HEK293 (cell line): ENCODE data around the gene FHL3.

Experiments used
- CTCF ChIA-PET: fragments of 350-600 bp; formaldehyde crosslinking; extraction: SDS; loops from one replicate; lab custom pipeline; 2021; ENCODE audit warnings: antibody characterized with exemption; lab: Yijun Ruan, JAX
- POLR2A ChIA-PET: fragments of 300-600 bp; formaldehyde crosslinking; extraction: SDS; loops from one replicate; lab custom pipeline; 2020; ENCODE audit warnings: antibody characterized with exemption, inconsistent platforms; lab: Yijun Ruan, JAX
- H3K27ac ChIP-seq: fragments of 200-500 bp; sonication (Bioruptor generic); 2 replicates; pipeline ENCODE4 v1.5.1; 2014; ENCODE audit warnings: low read depth, low read length, control low read depth, inconsistent platforms; ENCODE audit errors: extremely low read depth
- H3K36me3 ChIP-seq, 2 experiments: fragments of 200-500 bp in 1 of 2; sonication (Bioruptor generic) in 1 of 2; 1 replicate in 1 of 2; 2 replicates in 1 of 2; pipeline ENCODE4 v1.5.1; 2014 to 2017; ENCODE audit warnings: inconsistent platforms in 2 of 2, low read length in 2 of 2; ENCODE audit not compliant: control insufficient read depth in 2 of 2, insufficient read depth in 1 of 2
- H3K4me1 ChIP-seq: fragments of 200-500 bp; sonication (Bioruptor generic); 2 replicates; pipeline ENCODE4 v1.5.1; 2014; ENCODE audit warnings: mild to moderate bottlenecking, low read length, inconsistent platforms; ENCODE audit not compliant: control insufficient read depth, insufficient read depth
- H3K4me3 ChIP-seq: 2 replicates; pipeline ENCODE4 v1.5.1; 2011; ENCODE audit warnings: low read depth, mild to moderate bottlenecking, control low read depth, low read length, moderate library complexity
- H3K9me3 ChIP-seq: fragments of 200-500 bp; sonication (Bioruptor generic); 2 replicates; pipeline ENCODE4 v1.5.1; 2014; ENCODE audit warnings: low read depth, low read length, inconsistent platforms; ENCODE audit not compliant: control insufficient read depth, insufficient read depth
- ATF2 ChIP-seq: fragments of 450-650 bp; formaldehyde crosslinking; IDR thresholded peaks from 2 replicates; pipeline ENCODE4 v1.5.1; 2016; ENCODE audit warnings: missing biosample characterization, missing genetic modification characterization, low read depth
- EGR2 ChIP-seq: fragments of 450-650 bp; formaldehyde crosslinking; IDR thresholded peaks from 2 replicates; pipeline ENCODE4 v1.5.1; 2016; ENCODE audit warnings: low read depth, missing biosample characterization, missing genetic modification characterization
- IKZF3 ChIP-seq: fragments of 450-650 bp; IDR thresholded peaks from 2 replicates; pipeline ENCODE4 v1.5.0; 2018; ENCODE audit warnings: missing biosample characterization, mild to moderate bottlenecking, missing genetic modification characterization, moderate library complexity
- INSM2 ChIP-seq: fragments of 450-650 bp; formaldehyde crosslinking; IDR thresholded peaks from 2 replicates; pipeline ENCODE4 v1.5.1; 2016; ENCODE audit warnings: missing biosample characterization, missing genetic modification characterization
- KLF17 ChIP-seq: fragments of 450-650 bp; formaldehyde crosslinking; IDR thresholded peaks from 2 replicates; pipeline ENCODE4 v1.5.1; 2016; ENCODE audit warnings: missing biosample characterization, missing genetic modification characterization
- MYNN ChIP-seq: fragments of 450-650 bp; formaldehyde crosslinking; IDR thresholded peaks from 2 replicates; pipeline ENCODE4 v1.5.1; 2016; ENCODE audit warnings: missing biosample characterization, missing genetic modification characterization, borderline replicate concordance
- MZF1 ChIP-seq: fragments of 450-650 bp; formaldehyde crosslinking; IDR thresholded peaks from 2 replicates; pipeline ENCODE4 v1.5.1; 2017; ENCODE audit warnings: missing biosample characterization, missing genetic modification characterization, borderline replicate concordance
- PATZ1 ChIP-seq: fragments of 450-650 bp; formaldehyde crosslinking; IDR thresholded peaks from 2 replicates; pipeline ENCODE4 v1.5.1; 2016; ENCODE audit warnings: missing biosample characterization, missing genetic modification characterization
- PRDM1 ChIP-seq: fragments of 450-650 bp; formaldehyde crosslinking; IDR thresholded peaks from 2 replicates; pipeline ENCODE4; 2016; ENCODE audit warnings: missing biosample characterization, missing genetic modification characterization
- SALL2 ChIP-seq: fragments of 450-650 bp; formaldehyde crosslinking; IDR thresholded peaks from 2 replicates; pipeline ENCODE4 v1.5.0; 2017; ENCODE audit warnings: missing biosample characterization, mild to moderate bottlenecking, missing genetic modification characterization, borderline replicate concordance
- SP2 ChIP-seq: fragments of 450-650 bp; formaldehyde crosslinking; IDR thresholded peaks from 2 replicates; pipeline ENCODE4 v1.5.1; 2016; ENCODE audit warnings: missing biosample characterization, missing genetic modification characterization
- SP7 ChIP-seq: fragments of 450-650 bp; formaldehyde crosslinking; IDR thresholded peaks from 2 replicates; pipeline ENCODE4 v1.5.1; 2016; ENCODE audit warnings: missing biosample characterization, missing genetic modification characterization
- ZBTB17 ChIP-seq: fragments of 450-650 bp; formaldehyde crosslinking; IDR thresholded peaks from 2 replicates; pipeline ENCODE4 v1.5.1; 2016; ENCODE audit warnings: missing biosample characterization, missing genetic modification characterization
- ZFHX2 ChIP-seq: fragments of 450-650 bp; formaldehyde crosslinking; conservative IDR thresholded peaks from 2 replicates; pipeline ENCODE4 v1.5.1; 2016; ENCODE audit warnings: missing biosample characterization, missing genetic modification characterization
- ZNF18 ChIP-seq: fragments of 450-650 bp; formaldehyde crosslinking; IDR thresholded peaks from 2 replicates; pipeline ENCODE4 v1.5.1; 2016; ENCODE audit warnings: missing biosample characterization, missing genetic modification characterization
- ZNF2 ChIP-seq: fragments of 450-650 bp; formaldehyde crosslinking; IDR thresholded peaks from 2 replicates; pipeline ENCODE4 v1.5.1; 2016; ENCODE audit warnings: missing biosample characterization, missing genetic modification characterization
- ZNF223 ChIP-seq: fragments of 450-650 bp; formaldehyde crosslinking; IDR thresholded peaks from 2 replicates; pipeline ENCODE4 v1.5.1; 2016; ENCODE audit warnings: missing biosample characterization, missing genetic modification characterization
- ZNF416 ChIP-seq: fragments of 450-650 bp; formaldehyde crosslinking; IDR thresholded peaks from 2 replicates; pipeline ENCODE4 v1.5.1; 2016; ENCODE audit warnings: missing biosample characterization, missing genetic modification characterization
- ZNF449 ChIP-seq: fragments of 450-650 bp; formaldehyde crosslinking; IDR thresholded peaks from 2 replicates; pipeline ENCODE4 v1.5.1; 2017; ENCODE audit warnings: missing biosample characterization, mild to moderate bottlenecking, missing genetic modification characterization, moderate library complexity
- ZNF513 ChIP-seq: fragments of 450-650 bp; IDR thresholded peaks from 2 replicates; pipeline ENCODE4 v1.5.1; 2018; ENCODE audit warnings: missing biosample characterization, missing genetic modification characterization
- ZNF529 ChIP-seq: fragments of 450-650 bp; formaldehyde crosslinking; IDR thresholded peaks from 2 replicates; pipeline ENCODE4 v1.5.1; 2017; ENCODE audit warnings: missing genetic modification characterization, missing biosample characterization; ENCODE audit not compliant: insufficient replicate concordance
- ZNF629 ChIP-seq: fragments of 450-650 bp; formaldehyde crosslinking; IDR thresholded peaks from 2 replicates; pipeline ENCODE4 v1.5.1; 2017; ENCODE audit warnings: missing biosample characterization, missing genetic modification characterization
- ZNF707 ChIP-seq: fragments of 450-650 bp; formaldehyde crosslinking; IDR thresholded peaks from 2 replicates; pipeline ENCODE4 v1.5.1; 2016; ENCODE audit warnings: missing biosample characterization, missing genetic modification characterization

FHL3 gene

GRCh38 chr1:38053416-38054091 lies 48.2 kb upstream of the FHL3 start:
- no peak overlapping the region for H3K4me3 ChIP-seq
- no peaks in the 10 kb centered on the region for H3K4me1 ChIP-seq
- H3K36me3 ChIP-seq, result no peaks in the 10 kb centered on the region
- POLR2A ChIA-PET, result no interaction called here
- H3K27ac ChIP-seq, result no peak overlapping the region
- no peaks in the 10 kb centered on the region for H3K9me3 ChIP-seq
- CTCF ChIA-PET, result interaction anchor here (1.0 kb wide), 1 partner anchor 10 kb away, joined by 4 read pairs; no protein-coding TSS in a partner anchor
- TF ChIP-seq SP2 (tag by site-specific recombination), result no peak
- no peak for TF ChIP-seq PATZ1 (tag by site-specific recombination)
- peak; percentile 88 for TF ChIP-seq SP7 (tag by site-specific recombination)
- peak; percentile 40; the same call in 1 of the 2 replicates for TF ChIP-seq ZBTB17 (tag by site-specific recombination)
- TF ChIP-seq SALL2 (tag by site-specific recombination), result no peak
- TF ChIP-seq MYNN (tag by site-specific recombination), result no peak
- no peak for TF ChIP-seq ZNF416 (tag by site-specific recombination)
- TF ChIP-seq MZF1, result peak; percentile 53; the same call in 1 of the 2 replicates
- TF ChIP-seq ZNF2 (tag by site-specific recombination), result no peak
- no peak for TF ChIP-seq ZNF449 (tag by site-specific recombination)
- no peak for TF ChIP-seq INSM2 (tag by site-specific recombination)
- no peak for TF ChIP-seq ZNF707 (tag by site-specific recombination)
- TF ChIP-seq KLF17 (tag by site-specific recombination), result 0 out of 2 replicates have a peak, but pooled peaks have one; percentile 31
- TF ChIP-seq PRDM1 (tag by site-specific recombination), result peak; percentile 26; the same call in 1 of the 2 replicates
- 0 out of 2 replicates have a peak, but pooled peaks have one; percentile 15 for TF ChIP-seq IKZF3 (tag by site-specific recombination)
- TF ChIP-seq ZNF629 (tag by site-specific recombination), result peak; percentile 50; the same call in 1 of the 2 replicates
- no peak for TF ChIP-seq ZNF223 (tag by site-specific recombination)
- no peak for TF ChIP-seq ZNF513 (tag by site-specific recombination)
- 0 out of 2 replicates have a peak, but pooled peaks have one; percentile 9 for TF ChIP-seq ATF2 (tag by site-specific recombination)
- TF ChIP-seq EGR2, result peak; percentile 83
- 0 out of 2 replicates have a peak, but pooled peaks have one; percentile 17 for TF ChIP-seq ZNF18 (tag by site-specific recombination)
- TF ChIP-seq ZNF529 (tag by site-specific recombination), result no peak
- TF ChIP-seq ZFHX2 (tag by site-specific recombination), result peak; percentile 85
